Measurements from ENCODE around the gene ARHGEF12.

DNA sequence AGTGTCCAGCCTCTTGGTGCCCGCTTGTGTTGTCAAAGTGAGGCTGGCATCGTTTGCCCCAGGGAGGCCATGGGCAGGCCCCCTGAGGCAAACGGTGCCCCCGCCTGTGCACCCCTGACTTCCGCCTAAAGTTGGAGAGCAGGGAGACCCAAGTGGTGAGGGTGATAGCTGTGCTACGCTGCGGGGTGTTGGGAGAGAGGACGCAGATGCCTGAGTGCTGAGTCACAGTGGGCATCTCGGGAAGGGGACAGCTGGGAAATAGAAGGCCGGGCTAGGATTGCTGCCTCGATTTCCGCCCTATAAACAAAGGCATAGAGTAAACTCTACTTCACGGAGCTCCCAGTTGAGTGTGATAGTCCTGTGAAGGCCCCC is 181.2 kb downstream of the ARHGEF12 start:
- TF ChIP-seq ZC3H11A (IDR thresholded peaks at IDR 0.05) (no peak), CHD2 (IDR thresholded peaks at IDR 0.05; ENCODE audit: low read length, partially characterized antibody) (no peak), CEBPB (IDR thresholded peaks at IDR 0.05) (no peak), RFX5 (IDR thresholded peaks at IDR 0.05) (no peak), POLR2A (IDR thresholded peaks at IDR 0.05; ENCODE audit: low read length) (no peak), NFE2L2 (conservative IDR thresholded peaks at IDR 0.05; ENCODE audit: low read length) (no peak)
- TF ChIP-seq, protein P1, sequence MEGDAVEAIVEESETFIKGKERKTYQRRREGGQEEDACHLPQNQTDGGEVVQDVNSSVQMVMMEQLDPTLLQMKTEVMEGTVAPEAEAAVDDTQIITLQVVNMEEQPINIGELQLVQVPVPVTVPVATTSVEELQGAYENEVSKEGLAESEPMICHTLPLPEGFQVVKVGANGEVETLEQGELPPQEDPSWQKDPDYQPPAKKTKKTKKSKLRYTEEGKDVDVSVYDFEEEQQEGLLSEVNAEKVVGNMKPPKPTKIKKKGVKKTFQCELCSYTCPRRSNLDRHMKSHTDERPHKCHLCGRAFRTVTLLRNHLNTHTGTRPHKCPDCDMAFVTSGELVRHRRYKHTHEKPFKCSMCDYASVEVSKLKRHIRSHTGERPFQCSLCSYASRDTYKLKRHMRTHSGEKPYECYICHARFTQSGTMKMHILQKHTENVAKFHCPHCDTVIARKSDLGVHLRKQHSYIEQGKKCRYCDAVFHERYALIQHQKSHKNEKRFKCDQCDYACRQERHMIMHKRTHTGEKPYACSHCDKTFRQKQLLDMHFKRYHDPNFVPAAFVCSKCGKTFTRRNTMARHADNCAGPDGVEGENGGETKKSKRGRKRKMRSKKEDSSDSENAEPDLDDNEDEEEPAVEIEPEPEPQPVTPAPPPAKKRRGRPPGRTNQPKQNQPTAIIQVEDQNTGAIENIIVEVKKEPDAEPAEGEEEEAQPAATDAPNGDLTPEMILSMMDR (IDR thresholded peaks at IDR 0.05): no peak
